Activated gamma-delta T cell (primary cell): Measurements from ENCODE around the gene C6orf47.
A peak's percentile ranks its signal among the peaks of the same experiment; 100 is the strongest.

Experiments
- DNase-seq: peaks from one replicate; lab custom pipeline; 2025; lab: John Stamatoyannopoulos, UW

Gene C6orf47

GRCh38 chr6:31687860-31688693, 27.5 kb upstream of the C6orf47 start:
- no peak for DNase-seq

- DNase-seq = no peak
Observed at GRCh38 chr6:31687321-31687720, 26.7 kb upstream of the C6orf47 start.

GRCh38 chr6:31686483-31686882, 25.9 kb upstream of the C6orf47 start:
- DNase-seq = no peak

GRCh38 chr6:31683591-31683990, 23.0 kb upstream of the C6orf47 start:
- no peak for DNase-seq

GRCh38 chr6:31681135-31681671, 20.6 kb upstream of the C6orf47 start:
- no peak for DNase-seq

- DNase-seq = no peak
Observed at GRCh38 chr6:31680226-31681134, 19.9 kb upstream of the C6orf47 start, which contains the start of gene LY6G5C. LY6G5C (minus strand) TSS chr6:31681067; CDS start chr6:31680373, 694 bp downstream.

- DNase-seq = no peak
Observed at GRCh38 chr6:31677955-31678354, 17.4 kb upstream of the C6orf47 start.

- no peak for DNase-seq
Observed at GRCh38 chr6:31676904-31677303, 16.3 kb upstream of the C6orf47 start.

- DNase-seq = no peak
Observed at GRCh38 chr6:31676322-31676903, 15.8 kb upstream of the C6orf47 start.

GRCh38 chr6:31669676-31670075, 9.1 kb upstream of the C6orf47 start, which contains the start of gene LY6G5B:
LY6G5B (plus strand) TSS chr6:31669976; CDS start chr6:31670951, 975 bp downstream.
- no peak for DNase-seq

GRCh38 chr6:31666337-31666965, 5.9 kb upstream of the C6orf47 start:
- DNase-seq = no peak

GRCh38 chr6:31665501-31666336, 5.1 kb upstream of the C6orf47 start, which contains the start of gene CSNK2B:
CSNK2B (plus strand) TSS chr6:31666080; CDS start chr6:31666832, 752 bp downstream.
- peak; percentile 94 for DNase-seq

- DNase-seq = peak; percentile 34
Observed at GRCh38 chr6:31664790-31665500, 4.4 kb upstream of the C6orf47 start, which contains the start of gene GPANK1. GPANK1 (minus strand) TSS chr6:31664997; CDS start chr6:31664478, 519 bp downstream.

- DNase-seq = no peak
Observed at GRCh38 chr6:31663961-31664789, 3.6 kb upstream of the C6orf47 start.

- no peak for DNase-seq
Observed at GRCh38 chr6:31663126-31663960, 2.8 kb upstream of the C6orf47 start.

- no peak for DNase-seq
Observed at GRCh38 chr6:31662124-31662723, 1.6 kb upstream of the C6orf47 start.
